Hepatocyte (in vitro differentiated cells): ENCODE measurements around the gene KDM4B. TPM values are rescaled to one million over a fixed set of nuclear protein-coding genes. Genes with fewer than 3 reads are reported as not detected.

Experiments used
- DNase-seq: peaks from one replicate; pipeline ENCODE4 v3.0.0-alpha.2; 2016; ENCODE audit warnings: low spot score
- H2AFZ ChIP-seq: fragments of 200-600 bp; sonication (generic); 2 replicates; pipeline ENCODE4 v1.6.0; 2016; ENCODE audit warnings: antibody characterized with exemption, mild to moderate bottlenecking
- H3K27ac ChIP-seq: fragments of 200-600 bp; sonication (generic); 2 replicates; pipeline ENCODE4 v1.5.1; 2016; ENCODE audit warnings: mild to moderate bottlenecking
- H3K27me3 ChIP-seq: fragments of 200-600 bp; sonication (generic); 2 replicates; pipeline ENCODE4 v1.6.1; 2016
- H3K36me3 ChIP-seq: fragments of 200-600 bp; sonication (generic); replicated peaks from 2 replicates; pipeline ENCODE4 v1.5.1; 2016; ENCODE audit warnings: low read depth; ENCODE audit not compliant: insufficient read depth
- H3K4me1 ChIP-seq: fragments of 200-600 bp; sonication (generic); 2 replicates; pipeline ENCODE4 v1.5.1; 2016; ENCODE audit warnings: mild to moderate bottlenecking, moderate library complexity; ENCODE audit not compliant: insufficient read depth
- H3K4me2 ChIP-seq: fragments of 200-600 bp; sonication (generic); 2 replicates; pipeline ENCODE4 v1.6.0; 2016
- H3K4me3 ChIP-seq: fragments of 200-600 bp; sonication (generic); 2 replicates; pipeline ENCODE4 v1.5.1; 2016; ENCODE audit warnings: mild to moderate bottlenecking
- H3K79me2 ChIP-seq: fragments of 200-600 bp; sonication (generic); 2 replicates; pipeline ENCODE4 v1.6.0; 2017; ENCODE audit warnings: mild to moderate bottlenecking
- H3K9me2 ChIP-seq: fragments of 200-600 bp; sonication (generic); replicated peaks from 2 replicates; pipeline ENCODE4 v1.6.0; 2017; ENCODE audit warnings: mild to moderate bottlenecking; ENCODE audit not compliant: insufficient read depth
- H3K9me3 ChIP-seq: fragments of 200-600 bp; sonication (generic); 2 replicates; pipeline ENCODE4 v1.5.1; 2016; ENCODE audit warnings: low read depth, mild to moderate bottlenecking
- H4K20me1 ChIP-seq: fragments of 200-600 bp; sonication (generic); 2 replicates; pipeline ENCODE4 v1.6.0; 2016; ENCODE audit warnings: mild to moderate bottlenecking; ENCODE audit not compliant: insufficient read depth, poor library complexity, severe bottlenecking
- CTCF ChIP-seq: fragments of 200-600 bp; sonication (generic); IDR thresholded peaks from 2 replicates; pipeline ENCODE4 v1.5.1; 2016; ENCODE audit warnings: antibody characterized with exemption, mild to moderate bottlenecking; ENCODE audit not compliant: poor library complexity
- EZH2 ChIP-seq: fragments of 200-600 bp; sonication (generic); IDR thresholded peaks from 2 replicates; pipeline ENCODE4 v1.6.1; 2016; ENCODE audit warnings: antibody characterized with exemption, mild to moderate bottlenecking, borderline replicate concordance
- EZH2phosphoT487 ChIP-seq: fragments of 200-600 bp; sonication (generic); IDR thresholded peaks from one replicate; pipeline ENCODE4 v1.6.1; 2018; ENCODE audit warnings: antibody characterized with exemption, mild to moderate bottlenecking, low read depth, moderate library complexity; ENCODE audit not compliant: unreplicated experiment, severe bottlenecking
- WGBS: methylation state at CpG from one replicate; pipeline ENCODE4 v1.1.6; 2016; ENCODE audit warnings: low lambda C conversion rate; ENCODE audit errors: missing lambda C conversion rate; 5-methylcytosine and 5-hydroxymethylcytosine counted together
- polyA plus RNA-seq: library from polyadenylated mRNA; unstranded; fragments of >200 nt; fragmentation: Nextera tagmentation; extraction: Ambion mirVana; gene quantifications from 2 replicates; pipeline ENCODE4 v1.2.1, GENCODE V29; 2016
- total RNA-seq: library from RNA; depleted of rRNA; stranded (reverse); fragments of >200 nt; gene quantifications from 2 replicates; pipeline ENCODE4 v1.2.3, GENCODE V29; 2014

The KDM4B gene
- total and polyA plus RNA-seq, 2 experiments from 2014 or later = 22.2 to 29.6 TPM

GRCh38 chr19:5123646-5124045 lies 154.7 kb downstream of the KDM4B start:
- 66% methylated on average over 10 of the region's 11 CpGs for WGBS
- no peak for TF ChIP-seq CTCF

GRCh38 chr19:5124111-5124855 lies 155.4 kb downstream of the KDM4B start:
- peaks cover 46% of the 10 kb centered on the region for H3K4me1 ChIP-seq
- H2AFZ ChIP-seq = no peak overlapping the region
- TF ChIP-seq EZH2 = no peak
- no peak for TF ChIP-seq EZH2phosphoT487
- TF ChIP-seq CTCF = no peak
- H3K9me3 ChIP-seq = no peaks in the 10 kb centered on the region
- H3K27ac ChIP-seq = no peak overlapping the region
- no peaks in the 10 kb centered on the region for H3K27me3 ChIP-seq
- no peaks in the 10 kb centered on the region for H3K79me2 ChIP-seq
- no peak for DNase-seq
- H4K20me1 ChIP-seq = no peaks in the 10 kb centered on the region
- H3K9me2 ChIP-seq = no peaks in the 10 kb centered on the region
- WGBS = 95% methylated on average over 21 of the region's 21 CpGs
- H3K4me3 ChIP-seq = no peak overlapping the region
- H3K36me3 ChIP-seq = no peaks in the 10 kb centered on the region
- no peak overlapping the region for H3K4me2 ChIP-seq

More at GRCh38 chr19:5123646-5124045, 154.7 kb downstream of the KDM4B start:
- no peak for DNase-seq
- H4K20me1 ChIP-seq = no peaks in the 10 kb centered on the region
- no peak overlapping the region for H2AFZ ChIP-seq
- no peaks in the 10 kb centered on the region for H3K9me2 ChIP-seq
- no peaks in the 10 kb centered on the region for H3K9me3 ChIP-seq
- peaks cover 40% of the 10 kb centered on the region for H3K4me1 ChIP-seq
- no peaks in the 10 kb centered on the region for H3K79me2 ChIP-seq
- no peaks in the 10 kb centered on the region for H3K36me3 ChIP-seq
- no peak overlapping the region for H3K27ac ChIP-seq
- no peak overlapping the region for H3K4me2 ChIP-seq
- H3K27me3 ChIP-seq = no peaks in the 10 kb centered on the region
- no peak overlapping the region for H3K4me3 ChIP-seq

GRCh38 chr19:5125376-5125775 lies 156.5 kb downstream of the KDM4B start:
- DNase-seq = no peak
- Histone ChIP-seq H3K4me2 (no peak overlapping the region), H3K9me2 (no peaks in the 10 kb centered on the region), H3K4me1 (peaks cover 51% of the 10 kb centered on the region), H4K20me1 (no peaks in the 10 kb centered on the region), H3K79me2 (no peaks in the 10 kb centered on the region), H3K27me3 (no peaks in the 10 kb centered on the region), H2AFZ (no peak overlapping the region), H3K27ac (peak overlapping the region; percentile 66), H3K9me3 (no peaks in the 10 kb centered on the region), H3K4me3 (no peak overlapping the region), H3K36me3 (no peaks in the 10 kb centered on the region)
- TF ChIP-seq EZH2 (no peak), EZH2phosphoT487 (no peak), CTCF (no peak)
- 87% methylated on average over 17 of the region's 17 CpGs for WGBS
